HG03571 (cell line): ENCODE measurements around the gene C1D.

Experiments
- ATAC-seq: cut with Tn5 transposase; IDR thresholded peaks from one replicate; pipeline ENCODE4 v1.9.1; 2021; ENCODE audit not compliant: unreplicated experiment

C1D gene

GRCh38 chr2:68059784-68060525, 2.8 kb downstream of the C1D start:
- no peak for ATAC-seq

- ATAC-seq: no peak
Measured at GRCh38 chr2:68057658-68058396, 5.0 kb downstream of the C1D start.

GRCh38 chr2:68052717-68053422, 9.9 kb downstream of the C1D start:
- ATAC-seq: no peak

GRCh38 chr2:68050353-68050752, 12.5 kb downstream of the C1D start:
- no peak for ATAC-seq

- no peak for ATAC-seq
Measured at GRCh38 chr2:68046642-68047240, 16.1 kb downstream of the C1D start.

- ATAC-seq: no peak
Measured at GRCh38 chr2:68046224-68046623, 16.6 kb downstream of the C1D start.

- ATAC-seq: no peak
Measured at GRCh38 chr2:68045342-68045741, 17.5 kb downstream of the C1D start.

- ATAC-seq: no peak
Measured at GRCh38 chr2:68044099-68044498, 18.7 kb downstream of the C1D start.

- no peak for ATAC-seq
Measured at GRCh38 chr2:68043695-68044094, 19.1 kb downstream of the C1D start.

- no peak for ATAC-seq
Measured at GRCh38 chr2:68043032-68043431, 19.8 kb downstream of the C1D start.

GRCh38 chr2:68041704-68042245, 21.0 kb downstream of the C1D start:
- no peak for ATAC-seq

GRCh38 chr2:68040078-68040477, 22.7 kb downstream of the C1D start:
- ATAC-seq: no peak

- ATAC-seq: no peak
Measured at GRCh38 chr2:68039317-68039716, 23.5 kb downstream of the C1D start.

- no peak for ATAC-seq
Measured at GRCh38 chr2:68032702-68033101, 30.1 kb downstream of the C1D start.

GRCh38 chr2:68031542-68032160, 31.2 kb downstream of the C1D start:
- no peak for ATAC-seq

- no peak for ATAC-seq
Measured at GRCh38 chr2:68031043-68031442, 31.8 kb downstream of the C1D start.

- no peak for ATAC-seq
Measured at GRCh38 chr2:68030529-68030928, 32.3 kb downstream of the C1D start.

- ATAC-seq: no peak
Measured at GRCh38 chr2:68027959-68028358, 34.8 kb downstream of the C1D start.

GRCh38 chr2:68024450-68024849, 38.4 kb downstream of the C1D start:
- ATAC-seq: no peak

- ATAC-seq: no peak
Measured at GRCh38 chr2:68023904-68024303, 38.9 kb downstream of the C1D start.

GRCh38 chr2:68018727-68019126, 44.1 kb downstream of the C1D start:
- no peak for ATAC-seq
